Endometrial microvascular endothelial cells (primary cell): ENCODE data around the gene NR2F1-AS1. TPM values are rescaled to one million over a fixed set of nuclear protein-coding genes. Genes with fewer than 3 reads are reported as not detected.

Experiments used
- in situ Hi-C: cut with HindIII; loops from 2 replicates; pipeline ENCODE4 v1.10.0; 2017; ENCODE audit warnings: low sequenced_read_pairs, low pct_unique_long_range_greater_than_20kb; ENCODE audit errors: inconsistent ontology term
- total RNA-seq: library from RNA; depleted of rRNA; stranded (reverse); fragments of >200 nt; gene quantifications from one replicate; pipeline ENCODE4 v1.2.3, GENCODE V29; 2015; ENCODE audit errors: inconsistent ontology term

NR2F1-AS1 gene
- total RNA-seq, 1 donor from 2014 or later, result 11.6 TPM

GRCh38 chr5:93592883-93593282 lies 11.9 kb upstream of the NR2F1-AS1 start:
- in situ Hi-C loops, result loop anchor here (25.0 kb wide), 1 partner anchor 681 kb away; no protein-coding TSS in a partner anchor

- in situ Hi-C loops, result loop anchor here (25.0 kb wide), 1 partner anchor 679 kb away; no protein-coding TSS in a partner anchor
Observed at GRCh38 chr5:93591323-93591945, 10.4 kb upstream of the NR2F1-AS1 start.

- in situ Hi-C loops, result loop anchor here (25.0 kb wide), 1 partner anchor 678 kb away; no protein-coding TSS in a partner anchor
Observed at GRCh38 chr5:93590493-93590892, 9.5 kb upstream of the NR2F1-AS1 start.

- in situ Hi-C loops, result loop anchor here (25.0 kb wide), 1 partner anchor 678 kb away; no protein-coding TSS in a partner anchor
Observed at GRCh38 chr5:93589829-93590215, 8.8 kb upstream of the NR2F1-AS1 start.

GRCh38 chr5:93589152-93589828 lies 8.3 kb upstream of the NR2F1-AS1 start:
- in situ Hi-C loops, result loop anchor here (25.0 kb wide), 1 partner anchor 677 kb away; no protein-coding TSS in a partner anchor

- in situ Hi-C loops, result loop anchor here (25.0 kb wide), 1 partner anchor 676 kb away; no protein-coding TSS in a partner anchor
Observed at GRCh38 chr5:93588352-93589151, 7.5 kb upstream of the NR2F1-AS1 start.

GRCh38 chr5:93587597-93588351 lies 6.8 kb upstream of the NR2F1-AS1 start:
- in situ Hi-C loops, result loop anchor here (25.0 kb wide), 1 partner anchor 675 kb away; no protein-coding TSS in a partner anchor

GRCh38 chr5:93586736-93587596 lies 5.9 kb upstream of the NR2F1-AS1 start:
- in situ Hi-C loops, result loop anchor here (25.0 kb wide), 1 partner anchor 675 kb away; no protein-coding TSS in a partner anchor

GRCh38 chr5:93585767-93586385 lies 4.9 kb upstream of the NR2F1-AS1 start:
- in situ Hi-C loops, result loop anchor here (25.0 kb wide), 1 partner anchor 674 kb away; no protein-coding TSS in a partner anchor

- in situ Hi-C loops, result loop anchor here (25.0 kb wide), 1 partner anchor 673 kb away; no protein-coding TSS in a partner anchor
Observed at GRCh38 chr5:93585041-93585766, 4.2 kb upstream of the NR2F1-AS1 start.

GRCh38 chr5:93584596-93585040 lies 3.6 kb upstream of the NR2F1-AS1 start:
- in situ Hi-C loops, result loop anchor here (25.0 kb wide), 1 partner anchor 672 kb away; no protein-coding TSS in a partner anchor

- in situ Hi-C loops, result loop anchor here (25.0 kb wide), 1 partner anchor 672 kb away; no protein-coding TSS in a partner anchor
Observed at GRCh38 chr5:93583768-93584595, 3.0 kb upstream of the NR2F1-AS1 start.

- in situ Hi-C loops, result loop anchor here (25.0 kb wide), 1 partner anchor 671 kb away; no protein-coding TSS in a partner anchor
Observed at GRCh38 chr5:93583439-93583767, 2.4 kb upstream of the NR2F1-AS1 start.

GRCh38 chr5:93582677-93583438 lies 1.8 kb upstream of the NR2F1-AS1 start, which contains the start of gene NR2F1:
Gene NR2F1, plus strand, starts transcription at chr5:93583222. Its CDS starts 1,802 bp downstream, at chr5:93585024.
- in situ Hi-C loops, result loop anchor here (25.0 kb wide), 1 partner anchor 671 kb away; no protein-coding TSS in a partner anchor

GRCh38 chr5:93582167-93582462 lies 1.1 kb upstream of the NR2F1-AS1 start:
- in situ Hi-C loops, result loop anchor here (25.0 kb wide), 1 partner anchor 670 kb away; no protein-coding TSS in a partner anchor
